ENCODE measurements around the gene ZNF385B. TPM values are rescaled to one million over a fixed set of nuclear protein-coding genes. Genes with fewer than 3 reads are reported as not detected.
A peak's percentile ranks its signal among the peaks of the same experiment; 100 is the strongest.
"Not testable (repeated sequence)": the region's sequence is repeated elsewhere in the genome, so short reads cannot be mapped to it uniquely, and the experiment has no call there.

Gene ZNF385B
- total RNA-seq, 1 experiment from 2014 or later: 3.2 TPM

GRCh38 chr2:179636100-179636980, 225.1 kb downstream of the ZNF385B start:
- DNase-seq (ENCODE audit: low read depth): no peak

- not testable (repeated sequence) for DNase-seq (ENCODE audit: low read depth)
Observed at GRCh38 chr2:179631769-179632385, 229.5 kb downstream of the ZNF385B start.

GRCh38 chr2:179629776-179630175, 231.6 kb downstream of the ZNF385B start:
- not testable (repeated sequence) for DNase-seq (ENCODE audit: low read depth)

- DNase-seq (ENCODE audit: low read depth): no peak
Observed at GRCh38 chr2:179626261-179626660, 235.2 kb downstream of the ZNF385B start.

GRCh38 chr2:179622635-179623300, 238.6 kb downstream of the ZNF385B start:
- no peak for DNase-seq (ENCODE audit: low read depth)

- DNase-seq (ENCODE audit: low read depth): no peak
Observed at GRCh38 chr2:179622112-179622511, 239.3 kb downstream of the ZNF385B start.

- DNase-seq (ENCODE audit: low read depth): no peak
Observed at GRCh38 chr2:179619947-179620467, 241.4 kb downstream of the ZNF385B start.

GRCh38 chr2:179614121-179614520, 247.3 kb downstream of the ZNF385B start:
- DNase-seq (ENCODE audit: low read depth): no peak

- no peak for DNase-seq (ENCODE audit: low read depth)
Observed at GRCh38 chr2:179613701-179614100, 247.7 kb downstream of the ZNF385B start.

GRCh38 chr2:179613299-179613651, 248.1 kb downstream of the ZNF385B start:
- DNase-seq (ENCODE audit: low read depth): no peak

GRCh38 chr2:179612591-179613298, 248.7 kb downstream of the ZNF385B start:
- DNase-seq (ENCODE audit: low read depth): peak; percentile 24

GRCh38 chr2:179612108-179612507, 249.3 kb downstream of the ZNF385B start:
- no peak for DNase-seq (ENCODE audit: low read depth)

- DNase-seq (ENCODE audit: low read depth): no peak
Observed at GRCh38 chr2:179606141-179606540, 255.3 kb downstream of the ZNF385B start.

- no peak for DNase-seq (ENCODE audit: low read depth)
Observed at GRCh38 chr2:179605341-179605740, 256.1 kb downstream of the ZNF385B start.

GRCh38 chr2:179604598-179604997, 256.8 kb downstream of the ZNF385B start:
- no peak for DNase-seq (ENCODE audit: low read depth)

- DNase-seq (ENCODE audit: low read depth): no peak
Observed at GRCh38 chr2:179602452-179602851, 259.0 kb downstream of the ZNF385B start.

GRCh38 chr2:179596018-179596417, 265.4 kb downstream of the ZNF385B start:
- DNase-seq (ENCODE audit: low read depth): peak; percentile 53

GRCh38 chr2:179595284-179595683, 266.1 kb downstream of the ZNF385B start:
- no peak for DNase-seq (ENCODE audit: low read depth)

- DNase-seq (ENCODE audit: low read depth): no peak
Observed at GRCh38 chr2:179594268-179595112, 266.9 kb downstream of the ZNF385B start.

GRCh38 chr2:179593323-179593722, 268.1 kb downstream of the ZNF385B start:
- DNase-seq (ENCODE audit: low read depth): no peak

All from HT1080 (cell line).